HL-60/S4 treated with retinoic acid at 250 ng/mL for 4 days and 3 days (cell line): Measurements from ENCODE around the gene SMOC1.

ENCODE experiments used
- in situ Hi-C: fragments of 300-500 bp; cut with MboI; formaldehyde crosslinking; loops from 2 replicates; pipeline ENCODE4 v1.7.0; 2022; ENCODE audit warnings: low sequenced_read_pairs

Gene SMOC1

DNA sequence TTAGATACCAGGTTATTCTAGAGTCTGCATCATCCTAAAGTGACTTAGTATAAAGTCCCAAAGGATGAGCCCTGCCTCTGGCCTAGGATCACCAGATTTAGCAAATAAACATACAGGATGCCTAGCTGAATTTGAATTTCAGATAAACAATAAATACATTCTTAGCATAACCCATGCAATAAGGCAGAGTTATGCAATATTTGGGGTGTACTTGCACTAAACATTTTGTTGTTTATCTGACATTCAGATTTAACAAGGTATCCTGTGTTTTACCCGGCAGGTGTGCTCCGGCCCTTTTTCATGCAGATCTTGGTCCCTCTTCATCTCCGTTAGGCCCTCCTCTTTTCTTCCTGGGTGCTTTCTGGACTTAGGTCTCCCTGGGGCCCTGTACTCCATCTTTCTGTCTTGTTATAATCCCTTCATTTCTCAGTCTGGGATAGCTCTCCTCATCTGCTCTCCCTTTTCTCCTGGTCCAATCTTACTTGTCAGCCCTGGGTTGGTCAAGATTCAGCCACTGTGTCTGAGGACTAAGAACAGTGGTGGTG lies 18.1 kb upstream of the SMOC1 start:
- in situ Hi-C loops, result no loop called here

DNA sequence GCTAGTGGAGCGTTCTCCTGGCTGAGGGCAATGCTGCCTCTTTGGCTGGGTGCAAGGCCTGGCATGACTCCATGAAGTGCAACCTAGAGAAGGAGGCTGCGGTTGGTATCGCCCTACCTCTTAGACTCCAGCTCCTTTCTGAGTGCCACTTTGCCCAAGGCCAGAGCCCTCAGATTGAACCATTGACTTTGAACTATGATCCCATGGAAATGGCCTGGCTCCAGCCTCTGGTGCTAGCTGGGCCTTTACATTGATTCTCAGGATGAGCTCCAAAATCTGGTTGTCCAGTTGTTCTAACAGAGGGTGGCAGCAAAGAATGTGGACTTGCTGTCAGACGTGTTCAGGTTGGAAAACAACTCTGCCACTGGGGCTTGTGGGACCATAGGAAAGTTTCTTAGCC lies 16.1 kb upstream of the SMOC1 start:
- in situ Hi-C loops, result no loop called here

DNA sequence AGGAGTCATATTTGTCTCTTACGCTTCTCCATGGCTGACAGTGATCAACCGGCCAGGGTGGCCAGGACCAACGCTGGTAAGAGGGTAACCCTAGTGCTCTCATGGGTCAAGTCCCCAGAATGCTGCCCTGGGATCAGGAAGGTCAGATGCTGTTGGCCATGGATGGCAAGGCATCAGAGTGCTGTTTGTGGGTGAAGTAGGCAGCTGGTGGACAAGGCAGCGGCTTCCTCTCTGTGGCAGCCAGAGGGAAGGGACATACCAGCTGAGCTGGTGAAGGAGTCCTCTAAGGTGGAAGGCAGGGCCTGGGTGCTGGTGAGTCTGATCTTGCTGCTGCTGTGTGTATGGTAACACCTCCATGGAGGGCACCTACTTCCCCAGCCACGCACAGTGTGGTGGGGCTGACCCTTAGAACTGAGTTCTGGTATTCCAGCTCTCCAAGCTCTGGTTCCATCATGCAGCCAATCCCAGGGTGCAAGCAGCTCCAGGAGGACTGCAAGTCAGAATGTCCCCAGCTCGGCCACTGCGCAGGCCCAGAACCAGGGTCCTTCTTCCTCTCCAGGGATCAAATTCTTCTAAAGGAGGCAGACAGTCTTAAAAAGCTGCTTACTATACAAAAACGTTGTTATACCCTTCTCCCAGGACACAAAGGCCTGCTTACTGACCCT lies 13.4 kb upstream of the SMOC1 start:
- in situ Hi-C loops, result no loop called here

DNA sequence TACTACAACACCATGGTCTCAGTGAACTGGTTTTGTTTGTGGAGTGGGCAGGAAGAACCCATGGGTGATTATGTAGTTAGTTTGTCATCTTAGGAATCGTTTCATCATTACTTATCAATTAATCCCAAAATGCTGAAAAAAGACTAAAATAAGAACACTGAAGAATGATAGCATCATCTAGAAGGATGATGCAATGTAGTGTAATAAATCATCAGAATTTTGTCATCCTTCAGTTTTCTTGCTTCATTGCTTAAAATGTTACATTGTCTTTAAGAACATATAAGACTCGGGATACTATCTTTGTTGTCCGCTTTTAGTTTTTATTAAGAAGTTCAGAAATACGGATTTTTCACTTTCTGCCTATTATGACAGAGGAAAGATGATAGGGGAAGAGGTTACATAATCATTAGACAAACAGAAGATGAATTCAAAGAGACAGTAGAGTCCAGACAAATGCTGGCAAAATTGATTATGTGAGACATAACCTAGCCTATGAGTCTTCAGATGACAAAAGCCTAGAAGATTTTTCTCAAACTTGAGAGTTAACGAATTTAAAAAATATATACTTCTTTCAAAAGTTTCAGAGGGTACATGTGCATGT lies 10.8 kb upstream of the SMOC1 start:
- in situ Hi-C loops, result no loop called here

DNA sequence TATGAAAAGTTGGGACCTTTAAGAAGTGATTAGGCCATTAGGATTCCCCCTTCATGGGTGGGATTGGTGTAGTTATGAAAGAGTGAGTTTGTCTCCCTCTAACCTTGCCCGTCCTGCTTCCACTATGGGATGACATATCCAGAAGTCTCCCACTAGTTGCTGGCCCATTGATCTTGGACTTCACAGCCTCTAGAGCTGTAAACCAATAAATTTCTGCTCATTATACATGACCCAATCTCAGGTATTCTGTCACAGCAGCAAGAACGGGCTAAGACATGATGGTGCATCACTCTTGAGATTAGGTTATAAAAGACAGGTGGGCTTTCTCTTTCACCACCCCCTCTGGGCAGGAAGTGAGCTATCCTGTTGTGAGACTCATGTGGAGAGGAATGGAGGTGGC lies 8.6 kb upstream of the SMOC1 start:
- in situ Hi-C loops, result no loop called here

DNA sequence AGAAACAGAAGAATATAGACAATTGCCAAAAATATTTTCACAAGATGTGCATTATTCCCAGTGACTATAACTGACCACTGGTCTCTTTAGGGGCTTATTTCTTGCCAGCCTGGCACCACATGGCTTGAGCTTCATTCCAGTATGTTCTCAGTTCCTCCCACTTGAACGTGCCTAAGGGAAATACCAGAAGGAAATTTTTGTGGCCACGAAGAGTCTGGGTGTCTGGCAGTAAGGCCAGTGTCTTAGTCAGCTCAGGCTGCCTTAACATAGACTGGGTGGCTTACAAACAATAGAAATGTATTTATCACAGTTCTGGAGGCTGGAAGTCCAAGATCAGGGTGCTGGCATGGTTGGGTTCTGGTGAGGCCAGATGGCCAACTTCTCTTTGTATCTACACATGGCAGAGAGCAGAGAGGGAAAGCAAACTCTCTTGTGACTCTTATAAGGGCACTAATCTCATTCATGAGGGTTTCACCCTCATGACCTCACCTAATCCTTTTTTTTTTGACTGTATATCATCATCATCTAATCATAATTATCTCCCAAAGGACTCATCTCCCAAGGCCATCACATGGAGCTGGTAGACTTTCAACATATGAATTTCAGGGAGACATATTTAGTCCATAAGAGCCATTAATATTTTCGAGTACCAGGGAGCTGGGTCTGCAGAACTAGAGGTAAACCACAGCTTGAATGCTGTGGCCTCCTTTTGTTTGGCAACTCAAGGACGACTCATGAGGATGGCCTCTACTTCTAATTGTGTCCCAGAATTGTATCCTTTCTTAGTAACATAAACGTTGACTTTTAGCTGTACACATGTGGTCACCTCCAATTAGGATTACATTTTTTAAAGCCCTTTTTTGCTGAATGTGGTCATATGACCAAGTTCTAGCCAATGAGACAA lies 5.1 kb upstream of the SMOC1 start:
- in situ Hi-C loops, result no loop called here

DNA sequence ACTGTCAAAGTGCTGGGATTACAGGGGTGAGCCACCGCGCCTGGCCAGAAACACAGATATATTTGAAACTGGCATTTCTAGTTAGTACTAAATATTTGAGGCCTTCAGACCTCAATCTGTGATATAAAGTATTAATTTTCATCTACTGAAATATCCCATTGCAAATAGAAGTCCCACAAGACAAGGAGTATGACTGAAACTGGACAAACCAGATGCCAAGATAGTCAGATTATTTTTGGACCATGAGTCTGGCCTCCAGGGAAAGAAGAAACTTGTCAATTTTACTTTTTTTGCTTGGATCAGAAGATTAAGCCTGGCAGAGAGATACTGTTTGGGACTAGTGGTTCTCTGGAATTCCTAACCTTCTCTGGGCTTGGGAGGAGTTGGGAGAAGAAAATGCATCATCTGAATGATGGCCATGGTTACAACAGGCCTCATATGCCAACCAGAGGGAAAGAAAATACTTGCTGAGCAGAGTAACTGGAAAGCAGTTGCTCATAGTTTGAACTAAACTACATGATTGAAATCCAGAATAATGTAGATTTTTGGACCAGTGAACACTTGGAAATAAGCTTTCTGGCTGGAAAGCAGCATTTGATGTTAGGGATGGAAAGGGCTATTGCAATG lies 2.9 kb upstream of the SMOC1 start:
- in situ Hi-C loops, result no loop called here

DNA sequence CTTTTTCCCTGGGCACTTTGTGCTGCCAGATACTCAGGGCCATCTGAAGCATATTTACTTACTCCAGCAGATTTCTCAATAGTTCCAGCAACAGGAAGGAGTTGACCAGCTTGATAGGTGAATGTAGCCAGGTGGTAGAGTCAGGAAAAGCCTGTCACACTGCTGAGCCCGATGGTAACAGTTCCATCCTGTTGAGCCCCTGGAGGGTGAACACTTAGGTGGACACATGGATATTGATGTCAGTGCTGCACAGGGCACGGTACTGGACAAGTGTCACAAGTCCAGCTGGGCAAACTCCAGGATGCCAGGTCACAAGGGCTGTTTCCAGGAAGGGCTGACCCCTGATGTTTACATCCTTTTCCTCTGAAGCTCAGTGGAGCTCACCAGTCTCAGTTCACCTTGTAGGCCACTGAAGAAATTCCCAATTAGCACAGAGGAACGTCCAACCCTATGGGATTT lies 2.3 kb upstream of the SMOC1 start:
- in situ Hi-C loops, result no loop called here

DNA sequence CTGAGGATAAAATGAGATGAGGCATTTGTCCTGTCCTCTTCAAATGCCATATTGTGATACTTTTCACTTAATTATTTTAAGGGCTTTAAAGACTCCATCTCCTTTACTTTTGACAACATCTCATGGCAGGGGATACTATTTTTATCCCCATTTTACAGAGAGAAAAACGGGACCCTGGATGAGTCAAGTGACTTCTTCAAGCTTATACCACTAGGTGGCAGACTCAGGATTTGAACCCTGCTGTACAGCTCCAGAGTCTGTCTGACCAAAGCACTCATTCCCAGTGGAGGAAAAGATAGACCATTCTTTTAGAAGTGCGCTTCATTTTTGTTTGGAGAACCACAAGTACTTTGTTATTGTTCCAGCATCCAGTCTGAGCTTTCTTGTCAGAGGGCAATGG lies 1.7 kb upstream of the SMOC1 start:
- in situ Hi-C loops, result no loop called here

DNA sequence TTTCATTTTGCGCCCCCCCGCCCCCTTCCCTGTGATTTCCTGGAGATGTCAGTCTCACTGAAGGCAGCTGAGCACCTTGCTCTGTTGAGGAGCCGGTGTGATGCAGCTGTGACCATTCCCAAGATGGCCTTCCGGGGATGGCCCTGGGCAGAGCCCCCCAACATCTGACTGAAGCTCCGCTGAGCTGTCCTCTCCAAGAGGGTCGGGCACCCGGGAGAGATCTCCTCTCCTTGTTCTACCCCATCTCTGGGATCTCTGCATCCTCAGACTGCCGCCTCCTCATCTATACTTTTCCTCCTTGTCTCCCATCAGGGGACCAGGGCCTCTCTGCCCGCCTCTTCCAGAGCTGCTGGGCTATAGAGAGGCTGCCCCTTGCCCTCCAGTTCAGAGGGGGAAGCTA lies 965 bp upstream of the SMOC1 start:
- in situ Hi-C loops, result no loop called here

DNA sequence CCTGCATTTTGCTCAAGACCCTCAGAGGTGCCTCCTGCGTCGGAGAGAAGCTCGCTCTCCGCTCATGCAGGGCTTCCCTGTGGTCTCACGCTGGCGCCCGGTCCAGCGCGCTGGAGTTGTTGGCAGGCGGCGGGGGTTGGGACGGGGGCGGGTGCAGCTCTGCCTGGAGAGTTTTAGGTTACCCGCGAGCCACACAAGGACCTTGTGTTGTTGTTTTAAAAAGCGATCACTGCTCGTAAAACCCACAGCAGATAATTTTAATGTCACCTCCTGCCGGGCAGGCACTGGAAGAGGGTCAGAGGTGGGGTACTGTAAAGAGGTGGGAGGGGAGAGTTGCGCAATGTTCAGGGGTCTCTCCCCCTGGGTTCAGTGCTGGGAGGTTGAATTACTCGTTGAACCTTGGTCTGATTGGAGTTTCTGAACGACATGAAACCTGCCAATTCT lies 850 bp downstream of the SMOC1 start:
- in situ Hi-C loops, result no loop called here

DNA sequence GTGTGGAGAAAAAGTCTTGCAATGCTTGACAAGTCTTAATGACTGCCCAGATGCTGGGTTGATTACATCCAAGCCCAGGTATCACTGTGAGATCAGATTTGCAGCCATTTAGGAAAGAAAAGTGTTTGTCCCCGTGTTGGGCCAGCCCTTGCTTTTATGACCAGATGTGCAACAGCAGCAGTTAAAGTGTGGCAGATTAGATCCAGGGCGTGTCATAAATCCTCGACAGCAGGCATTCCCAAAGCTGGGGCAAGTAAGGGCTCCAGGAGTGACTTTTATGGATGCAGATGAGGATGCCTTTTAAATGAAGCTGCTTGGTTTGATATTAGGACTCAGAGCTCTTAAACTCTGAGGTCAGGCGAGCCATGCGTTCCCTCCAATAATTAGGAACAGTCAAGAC lies 1.7 kb downstream of the SMOC1 start:
- in situ Hi-C loops, result no loop called here

DNA sequence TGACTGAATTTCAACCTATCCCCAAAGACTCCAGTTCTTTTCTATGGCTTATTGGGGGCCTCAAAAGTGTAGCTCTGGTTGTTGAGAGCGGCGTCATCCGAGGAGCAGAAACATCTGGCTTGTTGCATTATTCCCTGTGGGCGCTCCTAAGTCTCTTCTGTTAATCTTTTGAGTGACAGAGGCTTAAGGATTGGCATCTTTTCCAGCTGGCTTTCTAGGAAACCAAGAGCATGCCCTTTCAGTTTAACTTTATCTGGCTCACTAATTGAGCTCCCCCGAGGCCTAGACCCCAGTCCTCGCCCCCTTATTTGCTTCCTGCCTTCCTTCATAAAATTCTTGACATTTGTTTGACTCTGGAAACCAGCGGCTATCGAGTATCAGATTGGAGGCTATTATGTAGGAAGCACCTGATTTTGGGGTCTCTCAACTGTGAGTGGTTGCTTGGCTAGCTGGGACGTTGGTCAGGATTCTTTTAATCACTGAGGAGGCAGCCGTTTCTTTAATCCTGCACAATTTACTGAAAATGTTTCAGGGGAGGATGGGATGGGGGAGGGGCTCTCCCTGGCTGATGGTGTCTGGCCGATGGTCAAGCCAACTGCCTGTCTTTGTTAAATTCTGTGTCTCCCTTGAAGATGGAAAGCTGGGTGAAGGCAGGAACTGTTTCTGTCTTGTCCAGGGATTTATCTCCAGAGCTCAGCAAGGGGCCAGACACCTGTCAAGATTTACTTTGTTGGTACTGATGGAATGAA lies 3.1 kb downstream of the SMOC1 start:
- in situ Hi-C loops, result no loop called here

DNA sequence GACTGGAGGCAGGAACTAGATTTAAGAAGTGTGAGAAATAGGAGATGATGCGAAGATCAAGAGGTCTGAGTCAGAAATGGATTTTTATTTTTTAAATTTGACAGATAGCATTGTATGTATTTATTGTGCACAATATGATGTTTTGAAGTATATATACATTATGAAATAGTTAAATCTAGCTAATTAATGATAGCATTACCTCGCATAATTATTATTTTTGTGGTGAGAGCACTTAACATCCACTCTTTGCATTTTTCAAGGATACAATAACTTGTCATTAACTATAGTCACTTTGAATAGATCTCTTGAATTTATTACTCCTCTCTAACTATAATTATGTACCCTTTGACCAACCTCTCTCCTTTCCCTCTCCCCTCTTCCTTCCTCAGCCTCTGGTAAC lies 3.7 kb downstream of the SMOC1 start:
- in situ Hi-C loops, result no loop called here

DNA sequence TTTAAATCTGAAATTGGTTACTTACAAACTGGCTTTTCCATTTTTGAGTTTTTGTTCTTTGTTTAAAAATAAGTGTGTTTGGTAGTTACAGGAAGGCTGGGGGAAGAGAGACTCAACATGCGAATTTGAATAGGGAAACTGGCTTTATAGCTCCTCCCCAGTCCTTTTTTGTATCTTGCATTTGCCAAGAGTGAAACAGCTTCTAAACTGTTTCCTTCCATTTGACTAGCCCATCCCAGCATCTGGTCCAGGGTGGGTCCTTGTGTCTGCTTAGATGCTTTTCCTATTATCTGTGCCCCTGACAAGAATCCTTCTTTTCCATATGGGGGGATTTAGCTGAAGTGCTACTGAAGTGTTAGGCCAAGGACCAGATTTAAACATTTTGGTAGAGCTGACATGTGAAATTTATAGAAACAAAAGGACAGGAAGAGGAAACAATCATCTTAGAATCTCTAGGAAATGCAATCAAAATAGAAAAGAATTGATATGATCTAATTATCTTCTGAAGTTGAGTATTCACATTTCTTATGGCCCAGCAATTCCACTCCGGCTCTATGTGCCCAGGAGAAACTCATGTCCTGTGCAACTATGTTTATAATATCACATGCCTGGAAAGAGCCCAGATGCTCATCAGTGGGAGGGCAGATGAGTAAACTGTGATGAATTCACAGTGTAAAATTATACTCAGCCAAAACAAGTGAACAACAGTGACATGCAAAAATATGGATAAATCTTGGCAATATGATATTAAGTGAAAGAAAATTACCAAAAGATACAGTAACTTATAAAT lies 7.4 kb downstream of the SMOC1 start:
- in situ Hi-C loops, result no loop called here

DNA sequence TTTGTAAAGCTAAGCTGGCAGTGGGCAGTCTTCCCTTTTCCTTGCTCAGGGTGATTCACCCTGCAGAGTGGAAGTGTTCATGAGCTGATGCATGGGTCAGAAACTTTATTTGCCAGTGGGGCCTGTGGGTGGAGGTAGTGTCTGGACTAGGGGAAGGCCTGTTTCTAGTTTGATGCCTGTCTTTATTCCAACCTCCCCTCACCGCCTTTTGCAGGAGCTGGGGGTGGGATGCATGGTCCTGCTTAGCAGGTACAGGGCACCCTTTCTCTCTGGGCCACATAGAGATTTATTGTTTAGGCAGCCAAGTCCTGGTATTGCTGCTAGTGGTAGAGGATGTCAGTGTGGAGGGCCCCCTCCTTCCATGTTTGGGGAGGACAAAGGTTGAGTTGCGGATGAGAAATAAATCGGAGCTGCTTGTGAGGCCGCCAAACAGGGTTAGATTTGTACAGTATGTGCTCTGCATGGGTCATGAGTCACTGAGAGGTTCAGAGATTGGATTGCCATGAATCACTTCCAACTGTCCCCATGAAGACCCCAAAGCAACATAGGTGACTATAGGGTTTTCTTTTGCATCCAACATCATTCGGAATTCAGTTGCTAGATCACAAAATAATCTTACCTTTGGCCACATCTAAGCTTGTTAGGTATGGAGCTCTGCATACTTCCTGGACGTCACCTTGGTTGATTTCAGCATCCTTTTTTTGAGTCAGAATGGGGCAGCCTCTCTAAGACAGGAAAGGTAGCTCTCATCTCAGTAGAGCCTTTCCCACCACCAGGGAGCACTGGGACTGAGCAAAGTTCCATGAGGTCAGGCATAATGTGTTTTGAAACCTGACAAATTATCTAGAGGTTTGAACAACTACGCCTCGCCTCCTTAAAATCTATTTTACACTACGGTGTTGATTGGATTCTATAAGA lies 8.8 kb downstream of the SMOC1 start:
- in situ Hi-C loops, result no loop called here

DNA sequence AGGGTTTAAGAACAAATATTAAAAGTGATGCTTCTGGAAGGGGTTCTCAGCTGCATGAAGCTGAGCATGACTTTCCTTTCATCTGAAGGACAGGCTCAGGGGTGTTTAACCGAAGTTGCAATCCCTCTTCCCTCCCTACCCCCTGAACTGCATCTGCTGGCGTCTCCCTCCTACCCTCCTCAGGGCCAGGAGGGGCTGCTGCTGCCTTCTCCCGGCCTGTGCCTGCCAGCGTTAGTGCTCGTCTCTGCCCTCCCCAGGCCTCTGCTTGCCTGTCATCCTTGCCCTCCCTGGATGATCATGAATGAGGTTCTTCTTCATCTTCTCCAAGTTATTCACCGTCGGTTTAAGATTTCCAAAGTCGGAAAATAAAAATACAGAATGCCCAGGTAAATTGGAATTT lies 12.2 kb downstream of the SMOC1 start:
- in situ Hi-C loops, result no loop called here

DNA sequence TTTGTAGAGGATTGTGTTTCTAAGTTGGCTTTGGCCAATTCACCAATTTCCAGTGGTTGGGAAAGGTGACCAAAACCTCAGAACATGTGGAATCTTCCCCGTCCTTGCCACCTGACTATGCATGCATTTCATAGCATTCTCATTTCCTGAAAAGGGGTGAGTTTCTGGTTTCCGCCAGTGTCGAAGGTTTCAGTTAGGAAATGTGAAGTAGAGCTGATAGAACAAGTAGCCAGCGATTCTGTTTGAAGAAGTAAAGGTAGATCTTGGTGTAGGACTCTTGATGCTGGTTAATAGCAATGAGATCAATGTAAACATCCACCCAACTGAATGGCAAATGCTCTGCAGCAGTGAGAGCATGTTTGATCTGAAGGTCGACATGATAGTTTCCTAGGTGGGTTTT lies 15.9 kb downstream of the SMOC1 start:
- in situ Hi-C loops, result no loop called here

DNA sequence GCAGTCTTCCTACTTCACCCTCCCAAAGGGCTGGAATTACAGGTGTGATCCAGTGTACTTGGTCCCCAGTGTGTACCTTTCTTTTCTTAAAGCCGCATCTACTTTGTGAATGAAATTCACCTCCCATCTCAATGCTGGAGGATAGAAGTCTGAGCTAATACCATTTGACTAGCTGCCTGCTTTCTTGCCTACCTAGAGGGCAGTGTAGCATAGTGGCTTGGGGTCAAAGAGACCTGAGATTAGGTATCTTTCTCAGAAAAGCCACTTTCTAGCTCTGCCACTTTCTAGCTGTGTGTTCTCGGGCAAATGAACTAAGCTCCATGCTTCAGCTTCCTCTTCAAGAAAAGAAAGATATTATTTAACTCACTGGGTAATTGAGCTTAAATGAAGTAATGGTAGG lies 16.9 kb downstream of the SMOC1 start:
- in situ Hi-C loops, result no loop called here
